ENCODE results near the gene SPRR3.

DNA sequence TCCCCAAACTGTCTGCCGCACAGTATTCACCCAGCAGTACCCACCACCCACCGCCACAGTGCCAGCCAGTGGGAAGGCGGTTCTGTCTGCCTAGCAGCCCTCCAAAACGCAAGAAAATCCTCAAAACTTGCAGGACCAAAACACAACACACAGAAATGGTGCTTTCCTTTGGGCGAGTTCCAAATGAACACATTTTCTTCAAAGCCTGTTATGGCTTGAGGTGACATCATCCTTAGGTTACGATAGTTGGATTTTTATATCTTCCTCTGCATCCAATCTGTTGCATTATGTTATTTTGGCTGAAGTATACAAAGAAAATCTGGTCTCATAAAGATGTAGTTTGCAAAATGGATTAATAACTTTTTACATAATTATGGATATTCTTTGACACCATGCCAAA is 8.4 kb upstream of the SPRR3 start:
- TF ChIP-seq, protein P1, sequence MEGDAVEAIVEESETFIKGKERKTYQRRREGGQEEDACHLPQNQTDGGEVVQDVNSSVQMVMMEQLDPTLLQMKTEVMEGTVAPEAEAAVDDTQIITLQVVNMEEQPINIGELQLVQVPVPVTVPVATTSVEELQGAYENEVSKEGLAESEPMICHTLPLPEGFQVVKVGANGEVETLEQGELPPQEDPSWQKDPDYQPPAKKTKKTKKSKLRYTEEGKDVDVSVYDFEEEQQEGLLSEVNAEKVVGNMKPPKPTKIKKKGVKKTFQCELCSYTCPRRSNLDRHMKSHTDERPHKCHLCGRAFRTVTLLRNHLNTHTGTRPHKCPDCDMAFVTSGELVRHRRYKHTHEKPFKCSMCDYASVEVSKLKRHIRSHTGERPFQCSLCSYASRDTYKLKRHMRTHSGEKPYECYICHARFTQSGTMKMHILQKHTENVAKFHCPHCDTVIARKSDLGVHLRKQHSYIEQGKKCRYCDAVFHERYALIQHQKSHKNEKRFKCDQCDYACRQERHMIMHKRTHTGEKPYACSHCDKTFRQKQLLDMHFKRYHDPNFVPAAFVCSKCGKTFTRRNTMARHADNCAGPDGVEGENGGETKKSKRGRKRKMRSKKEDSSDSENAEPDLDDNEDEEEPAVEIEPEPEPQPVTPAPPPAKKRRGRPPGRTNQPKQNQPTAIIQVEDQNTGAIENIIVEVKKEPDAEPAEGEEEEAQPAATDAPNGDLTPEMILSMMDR (conservative IDR thresholded peaks at IDR 0.05; ENCODE audit: low read depth in 2 of 2) = no peak
- TF ChIP-seq EZH2 (IDR thresholded peaks at IDR 0.05; ENCODE audit: low read depth, unreplicated experiment) (no peak), CREB1 (CRISPR knock-in tag; IDR thresholded peaks at IDR 0.05; ENCODE audit: low read depth) (no peak)
